A673 (cell line): ENCODE measurements around the gene GLRA1.

Experiments
- CTCF ChIP-seq: fragments of 300-800, 200-600 bp; sonication (generic); conservative IDR thresholded peaks from 2 replicates; pipeline ENCODE4 v1.5.1; 2017; ENCODE audit warnings: low read depth, mild to moderate bottlenecking, antibody characterized with exemption, low read length, moderate library complexity, mixed read lengths
- EZH2 ChIP-seq: fragments of 200-600 bp; sonication (generic); IDR thresholded peaks from 2 replicates; pipeline ENCODE4 v1.6.1; 2017; ENCODE audit warnings: borderline replicate concordance, low read depth, mild to moderate bottlenecking, mixed read lengths, antibody characterized with exemption, low read length; ENCODE audit not compliant: poor library complexity, severe bottlenecking

DNA sequence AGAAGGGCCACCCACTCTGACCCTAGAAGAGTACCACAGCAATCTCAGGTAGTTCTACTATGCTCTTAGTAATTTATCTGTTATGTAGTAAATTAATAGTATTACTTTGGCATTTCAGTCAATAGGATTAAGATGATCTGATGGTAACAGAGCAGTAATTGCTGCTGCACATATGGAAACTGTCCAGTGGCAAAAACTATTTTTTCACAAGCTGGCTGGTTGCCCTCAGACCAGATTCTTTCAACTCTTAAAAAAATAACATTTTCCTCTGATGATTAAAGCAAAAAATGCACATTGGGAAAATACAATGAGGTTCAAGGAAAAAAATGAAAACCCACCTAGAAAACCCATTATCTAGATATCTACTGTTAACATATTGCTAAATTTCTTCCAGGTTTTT, 19.7 kb downstream of the GLRA1 start:
- TF ChIP-seq CTCF (no peak), EZH2 (no peak)
